Glomerular endothelial cell (primary cell): ENCODE data around the gene RCSD1. TPM values are rescaled to one million over a fixed set of nuclear protein-coding genes. Genes with fewer than 3 reads are reported as not detected.

Experiments
- DNase-seq: peaks from one replicate; pipeline ENCODE4 v3.0.0-alpha.2; 2011; ENCODE audit warnings: low read depth, low spot score; ENCODE audit errors: extremely low read depth
- total RNA-seq: library from RNA; depleted of rRNA; stranded (reverse); fragments of >200 nt; gene quantifications from 2 replicates; pipeline ENCODE4 v1.2.3, GENCODE V29; 2015

The RCSD1 gene
- total RNA-seq, 1 donor from 2014 or later, result 5.8 TPM

- no peak for DNase-seq
Measured at GRCh38 chr1:167663002-167663772, 33.2 kb downstream of the RCSD1 start.

- no peak for DNase-seq
Measured at GRCh38 chr1:167665469-167665868, 35.4 kb downstream of the RCSD1 start.

GRCh38 chr1:167666416-167666815, 36.4 kb downstream of the RCSD1 start:
- no peak for DNase-seq

- no peak for DNase-seq
Measured at GRCh38 chr1:167667536-167667935, 37.5 kb downstream of the RCSD1 start.

GRCh38 chr1:167668108-167668507, 38.1 kb downstream of the RCSD1 start:
- no peak for DNase-seq

DNA sequence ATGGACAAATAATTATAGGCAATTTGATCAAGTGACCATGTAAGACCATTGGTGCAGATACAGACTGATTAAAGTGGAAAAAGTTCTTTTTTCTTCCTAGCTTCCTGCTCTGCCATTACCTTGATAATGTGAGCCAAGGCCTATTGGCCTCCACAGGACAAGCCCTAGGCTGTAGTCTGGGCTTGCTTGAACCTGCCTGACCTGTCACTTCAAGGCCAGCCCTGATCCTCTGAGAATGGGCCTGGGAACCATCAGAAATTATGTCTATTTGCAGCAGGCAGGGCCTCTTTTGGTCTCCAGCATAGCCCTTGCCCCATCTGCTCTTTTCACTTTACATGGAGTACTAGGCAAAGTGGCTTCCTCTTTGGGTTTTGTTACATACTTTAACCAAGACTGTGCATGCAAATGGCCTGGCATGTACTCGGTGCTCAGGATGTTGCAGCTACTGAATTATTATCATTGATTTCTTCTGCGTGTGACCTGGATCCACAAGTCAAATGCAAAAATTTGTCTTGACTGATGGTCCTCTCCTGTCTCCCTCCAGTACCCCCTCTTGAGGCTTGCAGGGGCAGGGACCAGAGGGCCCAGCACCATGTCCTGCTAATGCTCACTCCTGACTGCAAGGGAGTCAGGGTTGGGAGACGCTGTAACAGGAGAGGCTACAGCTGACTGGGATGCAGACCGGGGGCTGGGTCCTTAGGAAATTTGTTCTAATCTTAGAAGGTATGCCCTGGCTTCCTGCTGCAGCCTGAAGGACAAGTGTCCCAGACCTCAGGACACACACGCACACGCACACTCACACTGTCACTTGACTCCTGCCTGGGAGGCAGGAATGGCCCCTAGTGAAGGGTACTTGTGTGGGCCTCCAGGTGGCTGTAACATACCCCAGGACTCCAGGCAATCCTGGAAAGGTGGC, 39.4 kb downstream of the RCSD1 start:
- no peak for DNase-seq

GRCh38 chr1:167670563-167670962, 40.5 kb downstream of the RCSD1 start:
- DNase-seq, result no peak

- no peak for DNase-seq
Measured at GRCh38 chr1:167671727-167672511, 41.9 kb downstream of the RCSD1 start.

DNA sequence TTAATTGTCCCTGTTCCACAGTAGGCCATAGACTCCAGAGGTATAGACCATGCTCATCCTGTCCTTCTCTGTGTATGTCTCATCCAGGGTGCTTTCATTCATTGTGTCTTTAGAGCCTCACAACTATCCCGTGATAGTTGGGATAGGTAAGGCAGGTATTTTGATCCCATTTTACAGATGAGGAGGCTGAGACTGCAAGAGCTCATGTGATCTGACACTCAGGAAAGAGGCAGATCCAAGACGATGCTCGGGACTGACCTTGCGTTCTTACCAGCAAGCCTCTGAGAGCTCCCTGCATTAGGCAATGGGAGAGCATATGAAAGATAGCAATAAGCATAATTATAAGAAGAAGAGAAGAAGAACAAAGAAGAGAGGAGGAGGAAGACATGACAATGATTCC, 42.8 kb downstream of the RCSD1 start:
- no peak for DNase-seq

- no peak for DNase-seq
Measured at GRCh38 chr1:167673265-167673664, 43.2 kb downstream of the RCSD1 start.

GRCh38 chr1:167674156-167674555, 44.1 kb downstream of the RCSD1 start:
- DNase-seq, result no peak

GRCh38 chr1:167675440-167675839, 45.4 kb downstream of the RCSD1 start:
- no peak for DNase-seq

DNA sequence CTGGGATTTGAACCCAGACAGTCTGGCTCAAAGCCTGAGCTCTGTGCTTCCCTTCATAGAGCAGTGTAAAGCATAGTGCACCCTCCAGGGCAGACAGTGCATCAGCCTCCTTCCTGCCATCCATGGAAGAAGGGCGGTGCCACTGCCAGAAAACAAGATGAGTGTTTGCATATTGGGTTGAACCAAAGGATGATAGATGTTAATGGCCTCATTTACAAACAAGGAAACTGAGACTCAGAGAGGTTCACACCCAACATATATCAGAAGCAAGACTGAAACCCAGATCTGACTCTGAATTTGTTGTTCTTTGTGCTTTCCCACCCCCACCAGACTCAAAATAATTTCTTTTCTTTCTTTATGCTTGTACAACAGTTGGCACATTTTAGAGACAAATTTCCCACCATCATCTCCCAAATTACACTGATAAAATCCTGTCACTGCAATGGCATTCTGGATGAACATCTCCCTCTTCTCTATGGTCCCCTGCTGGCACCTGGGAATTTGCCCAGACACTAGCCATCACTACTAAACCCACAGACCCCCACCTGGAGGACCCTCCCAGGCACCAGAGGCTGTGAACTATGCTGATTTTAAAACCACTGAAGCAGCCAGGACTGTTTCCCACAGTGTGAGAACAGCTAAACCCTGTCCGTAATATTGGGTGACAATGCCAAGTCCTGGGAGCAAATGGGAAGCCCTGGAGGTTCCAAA, 46.3 kb downstream of the RCSD1 start:
- no peak for DNase-seq

GRCh38 chr1:167676916-167677848, 47.1 kb downstream of the RCSD1 start:
- DNase-seq, result no peak

GRCh38 chr1:167678422-167678821, 48.4 kb downstream of the RCSD1 start:
- no peak for DNase-seq

DNA sequence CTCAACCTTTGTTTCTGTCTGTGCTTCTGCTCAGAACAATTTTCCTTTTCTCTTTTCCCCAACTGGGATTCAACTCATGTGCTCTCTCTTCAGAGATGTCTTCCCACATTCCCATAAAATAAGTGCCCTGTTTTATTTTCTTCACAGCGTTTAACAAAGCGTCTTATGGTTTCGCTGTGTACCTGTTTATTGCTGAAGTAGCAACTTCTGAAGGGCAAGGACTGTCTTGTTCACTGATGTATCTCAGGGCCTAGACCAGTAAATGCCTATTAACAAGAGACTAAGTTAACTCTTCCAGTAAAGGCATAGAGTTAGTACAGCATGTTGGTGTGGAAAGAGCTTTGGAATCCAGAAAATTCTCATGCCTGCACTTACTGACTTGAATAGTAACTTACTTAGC, 48.8 kb downstream of the RCSD1 start:
- no peak for DNase-seq

DNA sequence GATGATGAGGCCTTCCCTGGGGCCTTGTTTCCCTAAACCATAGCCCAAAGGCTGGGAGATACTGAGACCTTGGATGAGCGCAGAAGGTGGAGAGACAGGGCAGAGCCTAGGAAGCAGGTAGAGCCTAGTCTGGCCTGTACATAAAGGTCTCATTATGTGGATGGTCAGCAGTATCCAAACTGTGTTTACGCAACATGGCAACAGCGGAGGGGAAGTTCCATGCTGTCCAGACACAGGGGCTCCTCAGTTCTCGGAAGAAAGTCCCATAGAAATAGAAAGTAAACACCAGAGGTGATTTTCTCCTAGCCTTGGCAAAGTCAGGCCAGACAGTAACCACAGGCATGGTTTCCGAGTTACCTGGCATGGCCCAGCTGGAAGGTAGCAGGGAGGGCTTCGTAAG, 49.7 kb downstream of the RCSD1 start:
- no peak for DNase-seq

DNA sequence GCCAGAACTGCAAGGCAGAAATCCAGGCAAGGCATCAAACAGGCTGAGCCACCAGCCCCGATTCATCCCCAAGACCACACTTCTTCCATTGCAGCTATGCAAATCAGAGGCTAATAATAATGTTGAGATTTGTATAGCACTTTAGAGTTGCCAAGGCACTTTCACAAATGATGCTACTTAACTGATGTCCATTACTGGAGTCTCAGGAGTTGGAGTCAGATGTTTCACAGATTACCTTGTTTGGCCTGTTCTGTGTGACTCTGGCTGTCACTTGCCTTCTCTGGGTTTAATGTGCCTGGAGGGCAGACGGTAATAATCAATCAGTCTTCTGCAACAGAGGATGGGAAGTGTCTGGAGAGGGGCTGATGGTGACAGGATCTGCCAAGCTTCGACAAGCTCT, 51.0 kb downstream of the RCSD1 start:
- DNase-seq, result no peak

- no peak for DNase-seq
Measured at GRCh38 chr1:167681451-167682098, 51.5 kb downstream of the RCSD1 start.
